Measurements from ENCODE around the gene GLRB. TPM values are rescaled to one million over a fixed set of nuclear protein-coding genes. Genes with fewer than 3 reads are reported as not detected.

GLRB gene
- total RNA-seq, 4 donors from 2014 or later = 1.1 to 2.9 (median 1.6) TPM; not detected in 1

DNA sequence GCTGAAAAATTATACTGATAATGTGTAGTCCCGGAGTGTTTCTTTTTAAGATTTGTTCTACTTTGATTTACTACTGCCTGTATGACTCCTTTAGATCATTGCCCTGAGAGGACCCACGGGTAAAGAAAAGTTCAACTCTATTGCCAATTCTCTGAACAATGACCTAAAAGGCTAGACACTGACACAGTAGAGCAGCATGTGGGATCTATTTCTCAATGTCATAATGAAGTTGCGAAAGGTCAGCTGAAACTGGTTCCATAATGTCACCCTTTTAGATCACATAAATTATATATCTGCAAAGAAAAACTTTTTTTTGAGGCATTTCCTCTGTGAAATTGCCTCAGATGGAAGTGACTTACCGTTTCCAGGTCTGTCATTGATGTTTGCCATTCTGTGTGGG is 67.4 kb downstream of the GLRB start:
- no peak overlapping the region for H3K4me3 ChIP-seq
- WGBS, 2 donors (ENCODE audit: low coverage in 1 of 2) = 61 to 79% methylated on average over 3 to 4 of the region's 4 CpGs

DNA sequence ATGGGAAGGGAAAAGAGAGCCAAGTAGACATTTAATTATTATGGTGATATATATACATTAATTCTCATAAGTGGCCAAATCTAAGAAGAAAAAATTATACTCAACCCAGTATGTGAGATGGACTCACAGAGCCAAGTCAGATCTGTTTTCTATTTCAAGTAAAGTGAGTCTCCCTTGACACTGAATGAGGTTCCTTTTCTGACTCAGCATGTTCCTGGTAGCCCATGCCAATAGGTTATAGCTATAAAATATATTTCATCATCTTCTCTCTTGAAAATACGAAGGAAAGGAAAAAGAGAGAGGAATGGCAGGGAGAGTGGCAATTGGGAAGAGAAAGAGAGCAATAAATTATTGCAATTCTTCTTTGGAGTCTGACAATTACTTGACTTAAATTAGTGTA is 75.8 kb downstream of the GLRB start:
- TF ChIP-seq EP300 (IDR thresholded peaks at IDR 0.05; ENCODE audit: low read depth) (no peak), POLR2AphosphoS5 (IDR thresholded peaks at IDR 0.05) (no peak), POLR2A (IDR thresholded peaks at IDR 0.05) (no peak)
- TF ChIP-seq, protein P1, sequence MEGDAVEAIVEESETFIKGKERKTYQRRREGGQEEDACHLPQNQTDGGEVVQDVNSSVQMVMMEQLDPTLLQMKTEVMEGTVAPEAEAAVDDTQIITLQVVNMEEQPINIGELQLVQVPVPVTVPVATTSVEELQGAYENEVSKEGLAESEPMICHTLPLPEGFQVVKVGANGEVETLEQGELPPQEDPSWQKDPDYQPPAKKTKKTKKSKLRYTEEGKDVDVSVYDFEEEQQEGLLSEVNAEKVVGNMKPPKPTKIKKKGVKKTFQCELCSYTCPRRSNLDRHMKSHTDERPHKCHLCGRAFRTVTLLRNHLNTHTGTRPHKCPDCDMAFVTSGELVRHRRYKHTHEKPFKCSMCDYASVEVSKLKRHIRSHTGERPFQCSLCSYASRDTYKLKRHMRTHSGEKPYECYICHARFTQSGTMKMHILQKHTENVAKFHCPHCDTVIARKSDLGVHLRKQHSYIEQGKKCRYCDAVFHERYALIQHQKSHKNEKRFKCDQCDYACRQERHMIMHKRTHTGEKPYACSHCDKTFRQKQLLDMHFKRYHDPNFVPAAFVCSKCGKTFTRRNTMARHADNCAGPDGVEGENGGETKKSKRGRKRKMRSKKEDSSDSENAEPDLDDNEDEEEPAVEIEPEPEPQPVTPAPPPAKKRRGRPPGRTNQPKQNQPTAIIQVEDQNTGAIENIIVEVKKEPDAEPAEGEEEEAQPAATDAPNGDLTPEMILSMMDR (IDR thresholded peaks at IDR 0.05) = no peak
- Histone ChIP-seq H3K4me1 (no peaks in the 10 kb centered on the region), H3K27ac (no peak overlapping the region), H3K9me3 (no peaks in the 10 kb centered on the region), H3K27me3 (no peaks in the 10 kb centered on the region), H3K36me3 (no peaks in the 10 kb centered on the region), H3K4me3 (no peak overlapping the region)
- 50 to 56% methylated on average over 1 of the region's 1 CpG for WGBS, 2 donors (ENCODE audit: low coverage in 1 of 2)
- DNase-seq = no peak
- intact Hi-C loops (cut with DNase I; ENCODE audit: low total_unique reads) (no loop called here), in situ Hi-C loops (cut with MboI; ENCODE audit: low pct_ligation_motif_present in 1 of 4, low pct_unique_long_range_greater_than_20kb in 1 of 4, low sequenced_read_pairs in 3 of 4) (no loop called here)

More for the DNA sequence above, 67.4 kb downstream of the GLRB start:
- Histone ChIP-seq H3K36me3 (no peaks in the 10 kb centered on the region), H3K27ac (no peak overlapping the region), H3K9me3 (no peaks in the 10 kb centered on the region), H3K27me3 (no peaks in the 10 kb centered on the region), H3K4me1 (no peaks in the 10 kb centered on the region)
- TF ChIP-seq POLR2A (IDR thresholded peaks at IDR 0.05) = no peak
- no peak for TF ChIP-seq POLR2AphosphoS5 (IDR thresholded peaks at IDR 0.05)
- TF ChIP-seq EP300 (IDR thresholded peaks at IDR 0.05; ENCODE audit: low read depth) = no peak
- TF ChIP-seq, protein P1 (IDR thresholded peaks at IDR 0.05) = no peak
- DNase-seq = no peak
- intact Hi-C loops (cut with DNase I; ENCODE audit: low total_unique reads) (no loop called here), in situ Hi-C loops (cut with MboI; ENCODE audit: low pct_ligation_motif_present in 1 of 4, low pct_unique_long_range_greater_than_20kb in 1 of 4, low sequenced_read_pairs in 3 of 4) (no loop called here)

- H3K4me3 ChIP-seq = no peak overlapping the region
- no peaks in the 10 kb centered on the region for H3K36me3 ChIP-seq
- H3K4me1 ChIP-seq = no peaks in the 10 kb centered on the region
- no peaks in the 10 kb centered on the region for H3K9me3 ChIP-seq
- in situ Hi-C loops (cut with MboI; ENCODE audit: low pct_ligation_motif_present in 1 of 4, low pct_unique_long_range_greater_than_20kb in 1 of 4, low sequenced_read_pairs in 3 of 4) = no loop called here
- TF ChIP-seq POLR2AphosphoS5 (IDR thresholded peaks at IDR 0.05) (no peak), EP300 (IDR thresholded peaks at IDR 0.05; ENCODE audit: low read depth) (no peak), POLR2A (IDR thresholded peaks at IDR 0.05) (no peak)
- TF ChIP-seq, protein P1 (IDR thresholded peaks at IDR 0.05) = no peak
- 59 to 67% methylated on average over 3 of the region's 3 CpGs for WGBS, 2 donors (ENCODE audit: low coverage in 1 of 2)
- intact Hi-C loops (cut with DNase I; ENCODE audit: low total_unique reads) = no loop called here
- no peak for DNase-seq
- no peak overlapping the region for H3K27ac ChIP-seq
- no peaks in the 10 kb centered on the region for H3K27me3 ChIP-seq
Measured at GRCh38 chr4:157165935-157166610, 90.1 kb downstream of the GLRB start.

DNA sequence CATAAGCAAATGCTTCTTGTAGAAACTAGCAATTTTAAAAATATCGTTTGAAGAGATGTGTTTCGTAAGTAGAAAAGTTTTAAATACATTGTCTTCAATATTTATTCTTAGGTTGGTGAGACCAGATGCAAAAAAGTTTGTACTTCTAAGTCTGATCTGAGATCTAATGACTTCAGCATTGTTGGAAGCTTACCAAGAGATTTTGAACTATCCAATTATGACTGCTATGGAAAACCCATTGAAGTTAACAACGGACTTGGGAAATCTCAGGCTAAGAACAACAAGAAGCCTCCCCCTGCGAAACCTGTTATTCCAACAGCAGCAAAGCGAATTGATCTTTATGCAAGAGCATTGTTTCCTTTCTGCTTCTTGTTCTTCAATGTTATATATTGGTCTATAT is 94.4 kb downstream of the GLRB start:
- Histone ChIP-seq H3K4me1 (no peaks in the 10 kb centered on the region), H3K27me3 (no peaks in the 10 kb centered on the region), H3K27ac (no peak overlapping the region), H3K36me3 (no peaks in the 10 kb centered on the region), H3K4me3 (no peak overlapping the region), H3K9me3 (no peaks in the 10 kb centered on the region)
- no peak for DNase-seq
- intact Hi-C loops (cut with DNase I; ENCODE audit: low total_unique reads) = no loop called here
- 80 to 81% methylated on average over 5 of the region's 5 CpGs for WGBS, 2 donors (ENCODE audit: low coverage in 1 of 2)
- in situ Hi-C loops (cut with MboI; ENCODE audit: low pct_ligation_motif_present in 1 of 4, low pct_unique_long_range_greater_than_20kb in 1 of 4, low sequenced_read_pairs in 3 of 4) = no loop called here
- no peak for TF ChIP-seq POLR2AphosphoS5 (IDR thresholded peaks at IDR 0.05)
- no peak for TF ChIP-seq POLR2A (IDR thresholded peaks at IDR 0.05)
- TF ChIP-seq, protein P1 (IDR thresholded peaks at IDR 0.05) = no peak
